SHP77 treated with DMSO at 0.1 percent for 48 hours (cell line): ENCODE measurements around the gene TMEM220.

ENCODE experiments used
- DNase-seq: peaks from one replicate; lab custom pipeline; 2025; lab: John Stamatoyannopoulos, UW

TMEM220 gene

GRCh38 chr17:10729334-10730193 lies at the start of gene TMEM220:
Gene TMEM220 (minus strand): TSS chr17:10730023. CDS start chr17:10729851, 172 bp downstream.
- DNase-seq = no peak

DNA sequence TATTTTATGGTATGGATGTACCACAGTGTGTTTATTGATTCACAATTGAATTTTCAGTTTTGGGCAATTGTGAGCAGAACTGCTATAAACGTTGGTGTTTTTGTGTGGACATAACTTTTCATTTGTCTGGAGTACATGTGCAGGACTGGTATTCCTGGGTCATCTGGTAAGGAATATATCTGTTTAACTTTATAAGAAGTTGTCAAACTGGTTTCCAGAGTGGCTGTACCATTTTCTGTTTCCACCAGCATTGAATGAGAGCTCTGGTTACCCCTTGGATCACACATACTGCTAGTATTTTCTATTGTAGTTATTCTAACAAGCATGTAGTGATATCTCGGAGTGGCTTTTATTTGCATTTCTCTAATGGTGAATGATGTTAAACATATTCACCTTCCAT lies 49.8 kb upstream of the TMEM220 start:
- no peak for DNase-seq

DNA sequence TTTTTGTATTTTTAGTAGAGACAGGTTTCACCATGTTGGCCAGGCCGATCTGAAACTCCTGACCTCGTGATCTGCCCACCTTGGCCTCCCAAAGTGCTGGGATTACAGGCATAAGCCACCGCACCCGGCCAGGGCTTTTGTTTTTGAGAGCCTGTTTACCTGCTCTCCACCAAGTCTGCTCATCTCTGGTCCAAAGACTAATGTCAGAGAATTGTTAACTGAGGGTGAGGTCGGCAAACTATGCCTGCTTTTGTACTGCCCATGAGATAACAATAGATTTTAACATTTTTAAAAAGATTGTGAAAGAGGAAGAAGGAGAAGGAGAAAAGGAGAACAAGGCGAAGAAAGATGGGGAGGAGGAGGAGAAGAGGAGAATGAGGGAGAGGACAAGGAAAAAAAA lies 48.1 kb upstream of the TMEM220 start:
- no peak for DNase-seq

- DNase-seq = no peak
These were observed 47.4 kb upstream of the TMEM220 start for GRCh38 chr17:10777131-10777807.

DNA sequence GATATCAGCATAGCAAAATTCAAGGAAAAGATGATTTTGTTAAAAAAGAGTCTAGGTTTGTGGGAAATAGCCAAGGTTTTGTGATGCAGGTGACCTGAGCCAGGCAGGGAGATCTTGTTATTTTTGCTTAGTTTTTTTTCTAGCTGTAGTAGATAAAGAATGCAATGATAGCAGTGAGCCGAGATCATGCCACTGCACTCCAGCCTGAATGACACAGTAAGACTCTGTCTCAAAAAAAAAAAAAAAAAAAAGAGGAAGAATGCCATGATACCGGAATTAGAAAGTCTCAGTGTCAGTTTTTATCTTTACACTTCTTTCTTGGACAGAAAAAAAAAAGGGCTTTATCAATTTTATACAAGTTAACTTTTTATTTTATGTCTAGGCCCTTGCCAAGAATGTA lies 46.6 kb upstream of the TMEM220 start:
- DNase-seq = no peak

GRCh38 chr17:10775740-10776356 lies 46.0 kb upstream of the TMEM220 start:
- DNase-seq = no peak

- no peak for DNase-seq
These were observed 45.2 kb upstream of the TMEM220 start for GRCh38 chr17:10775058-10775457.

DNA sequence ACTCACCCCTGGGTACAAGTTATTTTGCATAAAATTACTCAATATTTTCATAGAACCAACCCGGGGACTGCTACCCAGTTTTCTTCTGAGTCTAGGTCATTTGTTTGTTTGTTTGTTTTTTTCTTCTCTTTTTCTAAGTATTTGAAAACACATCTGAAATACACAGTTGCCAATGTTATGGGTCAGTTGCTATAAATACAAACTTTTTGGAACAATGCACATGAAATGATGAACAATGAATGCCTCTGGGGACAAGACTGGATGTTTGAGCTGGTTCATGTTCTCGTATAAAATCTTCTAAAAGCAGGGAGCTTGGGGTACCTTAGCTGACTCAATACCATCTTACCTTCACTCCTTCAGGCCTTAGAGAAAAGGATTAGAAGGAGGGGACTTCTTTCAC lies 43.6 kb upstream of the TMEM220 start:
- no peak for DNase-seq

DNA sequence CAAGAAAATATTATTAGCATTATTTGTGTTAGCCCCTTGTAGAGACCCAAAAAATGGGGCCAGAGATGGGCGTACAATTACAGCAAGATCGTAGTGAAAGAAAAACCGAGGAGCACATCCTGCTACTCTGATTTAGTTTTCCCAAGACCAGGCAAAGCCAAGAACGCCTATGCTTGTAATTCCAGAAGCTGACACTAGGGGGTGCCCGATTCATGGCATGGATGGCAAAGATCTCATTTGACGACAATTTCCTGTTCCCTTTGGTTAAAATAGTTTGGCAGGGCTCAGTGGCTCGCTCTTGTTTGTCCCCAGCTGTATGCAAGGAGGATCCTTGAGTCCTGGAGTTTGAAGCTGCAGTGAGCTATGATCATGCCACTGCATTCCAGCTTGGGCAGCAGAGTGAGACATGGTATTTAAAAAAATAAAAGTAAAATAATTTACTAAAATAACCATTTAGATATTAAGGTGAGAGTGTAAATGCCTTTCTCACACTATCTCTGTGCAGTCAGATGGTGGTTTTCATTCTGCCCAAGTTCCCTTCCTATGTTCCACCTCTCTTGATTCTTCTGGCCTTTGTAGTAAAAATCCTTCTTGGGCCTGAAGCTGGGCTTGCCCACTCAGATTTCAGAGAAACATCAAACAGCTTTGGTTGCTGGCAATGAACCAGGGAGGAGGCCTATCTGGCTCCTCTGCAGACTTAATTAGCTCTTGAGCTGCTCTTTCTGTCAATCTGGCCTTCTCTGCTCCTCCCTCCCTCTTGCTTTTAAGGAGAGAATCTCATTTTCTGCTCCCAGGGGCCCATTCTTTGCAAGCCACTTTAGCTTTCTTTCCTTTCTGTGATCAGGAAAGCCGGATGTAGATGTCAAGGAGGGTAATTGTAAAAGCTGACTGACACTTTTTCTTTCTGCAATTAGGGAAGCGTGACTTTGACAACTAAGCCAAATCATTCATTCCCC lies 42.9 kb upstream of the TMEM220 start:
- no peak for DNase-seq

DNA sequence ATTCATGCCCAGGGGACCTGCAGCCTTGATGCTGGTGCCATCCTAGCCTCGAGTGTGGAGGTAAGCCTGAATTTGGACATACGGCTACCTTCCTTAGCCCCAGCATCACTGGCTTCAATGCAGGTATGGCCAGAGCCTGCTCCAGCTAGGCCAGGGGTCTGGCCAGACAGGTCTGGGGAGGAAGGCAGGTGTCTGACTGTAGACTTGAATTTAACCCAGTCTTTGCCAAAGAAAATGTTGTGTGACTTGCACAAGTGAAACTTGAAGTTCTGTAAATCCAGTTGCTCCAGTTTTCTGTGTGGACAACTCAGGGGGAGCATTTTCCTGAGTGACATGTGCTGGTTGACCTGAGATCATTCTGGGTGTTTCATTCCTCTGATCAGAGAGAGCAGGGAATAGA lies 41.3 kb upstream of the TMEM220 start:
- no peak for DNase-seq

DNA sequence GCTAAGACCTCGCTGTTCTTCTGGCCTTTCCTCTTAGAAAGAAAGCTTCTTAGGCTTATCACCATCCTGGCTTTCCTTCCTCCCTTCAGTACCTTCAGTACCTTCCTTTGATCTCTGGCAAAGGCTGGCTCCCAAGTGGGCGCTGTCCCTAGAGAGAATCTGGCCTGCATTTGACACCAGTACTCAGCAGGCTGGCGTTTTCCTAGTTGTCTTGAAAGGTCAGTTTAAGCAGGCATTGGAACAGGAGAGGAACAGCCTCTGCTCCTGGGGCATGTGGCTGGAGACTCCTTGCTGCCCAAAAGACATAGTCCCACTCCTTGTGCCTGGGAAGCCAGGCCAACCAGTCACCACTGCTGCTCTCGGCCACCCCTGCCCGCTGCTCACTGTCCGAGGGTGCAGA lies 40.0 kb upstream of the TMEM220 start:
- no peak for DNase-seq

- no peak for DNase-seq
These were observed 39.0 kb upstream of the TMEM220 start for GRCh38 chr17:10768750-10769251.

DNA sequence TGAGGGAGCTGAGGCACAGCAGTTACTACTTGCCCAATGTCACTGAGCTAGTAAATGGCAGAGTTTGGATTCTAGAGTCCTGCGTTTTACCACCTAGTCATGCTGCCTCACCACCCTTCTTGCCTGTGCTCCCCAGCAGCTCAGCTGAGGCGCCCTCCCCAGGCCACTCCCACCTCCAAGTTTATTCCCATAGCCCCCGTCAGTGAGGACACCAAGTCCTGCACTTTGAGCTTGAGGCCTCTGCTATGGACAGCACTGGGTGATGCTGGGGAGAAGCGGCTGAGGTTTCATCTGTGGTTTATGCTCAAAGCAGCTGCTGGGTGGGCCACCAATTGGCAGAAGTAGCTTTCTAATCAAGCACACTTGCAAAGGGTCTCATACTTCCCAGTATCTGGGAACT lies 37.4 kb upstream of the TMEM220 start:
- DNase-seq = no peak

- no peak for DNase-seq
These were observed 32.2 kb upstream of the TMEM220 start for GRCh38 chr17:10762037-10762436.

GRCh38 chr17:10761281-10761680 lies 31.5 kb upstream of the TMEM220 start:
- DNase-seq = no peak

DNA sequence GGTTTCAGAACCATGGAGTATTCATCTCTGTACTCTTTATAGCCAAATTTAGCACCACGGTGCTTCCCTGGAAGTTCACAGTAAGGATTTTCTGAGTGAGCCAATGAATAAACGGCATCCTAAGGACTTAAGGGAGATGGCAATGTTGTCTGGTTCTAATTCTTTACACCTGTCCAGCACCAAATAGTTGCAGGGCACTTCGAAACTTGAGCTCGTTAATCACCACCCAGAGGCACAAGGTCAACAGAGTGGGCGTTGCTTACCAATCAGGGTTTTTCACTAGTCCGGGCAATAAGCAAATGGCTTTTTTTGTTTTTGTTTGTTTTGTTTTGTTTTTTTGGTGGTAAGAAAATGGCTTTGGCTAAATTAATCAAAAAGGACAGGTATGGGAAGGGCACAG lies 28.2 kb upstream of the TMEM220 start:
- no peak for DNase-seq

DNA sequence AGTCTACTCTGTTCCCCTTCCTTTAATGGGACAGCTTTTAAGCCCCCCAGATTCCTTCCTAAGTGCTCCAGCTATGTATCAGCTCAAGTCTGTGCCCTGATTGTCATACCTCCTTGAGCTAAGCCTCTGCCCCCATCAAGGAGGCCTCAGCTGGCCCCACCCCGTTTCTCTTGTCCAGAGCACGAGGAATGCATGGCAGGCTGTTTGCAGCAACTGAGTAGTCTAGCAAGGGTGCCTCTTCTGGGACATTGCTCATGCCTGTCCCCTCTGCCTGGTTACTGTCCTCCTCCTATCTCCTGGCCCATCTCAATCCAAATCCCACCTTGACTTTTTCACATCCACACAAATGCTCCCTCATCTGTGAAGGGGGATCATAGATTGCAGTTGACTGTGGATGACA lies 27.8 kb upstream of the TMEM220 start:
- no peak for DNase-seq

- DNase-seq = no peak
These were observed 27.2 kb upstream of the TMEM220 start for GRCh38 chr17:10757067-10757466.

GRCh38 chr17:10756619-10757018 lies 26.8 kb upstream of the TMEM220 start:
- no peak for DNase-seq

GRCh38 chr17:10756185-10756584 lies 26.4 kb upstream of the TMEM220 start:
- no peak for DNase-seq

- no peak for DNase-seq
These were observed 25.8 kb upstream of the TMEM220 start for GRCh38 chr17:10755592-10756127.
